GM19467 (cell line): ENCODE results near the gene ATP12A.

Experiments
- ATAC-seq: cut with Tn5 transposase; IDR thresholded peaks from one replicate; pipeline ENCODE4 v1.9.1; 2021; ENCODE audit warnings: mild to moderate bottlenecking, moderate library complexity; ENCODE audit not compliant: unreplicated experiment

The ATP12A gene

GRCh38 chr13:24680258-24680920, at the start of gene ATP12A:
ATP12A (plus strand) TSS chr13:24680408; CDS start chr13:24680744, 336 bp downstream.
- no peak for ATAC-seq

GRCh38 chr13:24630851-24631620, 49.2 kb upstream of the ATP12A start:
- no peak for ATAC-seq

- ATAC-seq = no peak
Measured at GRCh38 chr13:24631922-24632321, 48.3 kb upstream of the ATP12A start.

- no peak for ATAC-seq
Measured at GRCh38 chr13:24632382-24633121, 47.7 kb upstream of the ATP12A start.

- ATAC-seq = no peak
Measured at GRCh38 chr13:24636776-24637175, 43.4 kb upstream of the ATP12A start.

GRCh38 chr13:24638096-24638495, 42.1 kb upstream of the ATP12A start:
- ATAC-seq = no peak

- no peak for ATAC-seq
Measured at GRCh38 chr13:24640752-24641151, 39.5 kb upstream of the ATP12A start.

GRCh38 chr13:24642219-24642618, 38.0 kb upstream of the ATP12A start:
- no peak for ATAC-seq

GRCh38 chr13:24644036-24644435, 36.2 kb upstream of the ATP12A start:
- no peak for ATAC-seq

- no peak for ATAC-seq
Measured at GRCh38 chr13:24648271-24648670, 31.9 kb upstream of the ATP12A start.

- no peak for ATAC-seq
Measured at GRCh38 chr13:24648983-24649687, 31.1 kb upstream of the ATP12A start.

GRCh38 chr13:24649688-24650043, 30.5 kb upstream of the ATP12A start:
- no peak for ATAC-seq

- ATAC-seq = no peak
Measured at GRCh38 chr13:24650161-24650560, 30.0 kb upstream of the ATP12A start.

GRCh38 chr13:24651718-24652345, 28.4 kb upstream of the ATP12A start:
- no peak for ATAC-seq

GRCh38 chr13:24652359-24652758, 27.8 kb upstream of the ATP12A start:
- ATAC-seq = no peak

- ATAC-seq = no peak
Measured at GRCh38 chr13:24654741-24655140, 25.5 kb upstream of the ATP12A start.

- ATAC-seq = no peak
Measured at GRCh38 chr13:24659239-24659638, 21.0 kb upstream of the ATP12A start.

GRCh38 chr13:24660023-24660741, 20.0 kb upstream of the ATP12A start:
- ATAC-seq = no peak

- ATAC-seq = no peak
Measured at GRCh38 chr13:24661713-24662112, 18.5 kb upstream of the ATP12A start.
